GM18861 (cell line): ENCODE data around the gene F12.
"Not testable (repeated sequence)": the region's sequence is repeated elsewhere in the genome, so short reads cannot be mapped to it uniquely, and the experiment has no call there.

Experiments used
- ATAC-seq: cut with Tn5 transposase; IDR thresholded peaks from one replicate; pipeline ENCODE4 v1.9.1; 2021; ENCODE audit not compliant: unreplicated experiment

F12 gene

DNA sequence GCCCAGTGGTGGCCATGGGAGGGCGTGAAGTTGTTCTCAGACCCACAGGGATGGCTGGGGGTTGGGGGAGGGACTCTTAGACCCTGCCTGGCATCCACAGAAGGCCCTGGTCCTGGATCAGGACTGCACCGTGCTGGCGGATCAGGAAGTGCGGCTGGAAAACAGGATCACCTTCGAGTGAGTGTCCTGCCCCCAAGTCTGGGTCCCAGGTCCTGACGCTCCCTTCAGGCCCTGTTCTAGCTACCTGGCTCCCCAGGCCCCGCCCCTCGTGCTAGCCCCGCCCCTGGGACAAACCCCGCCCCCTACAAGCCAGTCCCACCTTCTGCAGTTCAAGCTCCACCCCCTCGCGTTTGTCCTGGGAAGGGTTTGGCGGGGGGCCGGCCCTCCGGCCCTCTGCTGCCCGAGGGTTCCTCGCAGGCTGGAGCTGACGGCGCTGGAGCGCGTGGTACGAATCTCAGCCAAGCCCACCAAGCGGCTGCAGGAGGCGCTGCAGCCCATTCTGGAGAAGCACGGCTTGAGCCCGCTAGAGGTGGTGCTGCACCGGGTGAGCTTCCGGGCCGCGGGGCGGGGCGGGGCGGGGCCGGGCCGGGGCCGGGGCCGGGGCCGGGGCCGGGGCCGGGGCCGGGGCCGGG, 38.8 kb downstream of the F12 start:
- no peak for ATAC-seq

GRCh38 chr5:177369645-177370440, 39.5 kb downstream of the F12 start:
- no peak for ATAC-seq

GRCh38 chr5:177368869-177369644, 40.3 kb downstream of the F12 start:
- no peak for ATAC-seq

DNA sequence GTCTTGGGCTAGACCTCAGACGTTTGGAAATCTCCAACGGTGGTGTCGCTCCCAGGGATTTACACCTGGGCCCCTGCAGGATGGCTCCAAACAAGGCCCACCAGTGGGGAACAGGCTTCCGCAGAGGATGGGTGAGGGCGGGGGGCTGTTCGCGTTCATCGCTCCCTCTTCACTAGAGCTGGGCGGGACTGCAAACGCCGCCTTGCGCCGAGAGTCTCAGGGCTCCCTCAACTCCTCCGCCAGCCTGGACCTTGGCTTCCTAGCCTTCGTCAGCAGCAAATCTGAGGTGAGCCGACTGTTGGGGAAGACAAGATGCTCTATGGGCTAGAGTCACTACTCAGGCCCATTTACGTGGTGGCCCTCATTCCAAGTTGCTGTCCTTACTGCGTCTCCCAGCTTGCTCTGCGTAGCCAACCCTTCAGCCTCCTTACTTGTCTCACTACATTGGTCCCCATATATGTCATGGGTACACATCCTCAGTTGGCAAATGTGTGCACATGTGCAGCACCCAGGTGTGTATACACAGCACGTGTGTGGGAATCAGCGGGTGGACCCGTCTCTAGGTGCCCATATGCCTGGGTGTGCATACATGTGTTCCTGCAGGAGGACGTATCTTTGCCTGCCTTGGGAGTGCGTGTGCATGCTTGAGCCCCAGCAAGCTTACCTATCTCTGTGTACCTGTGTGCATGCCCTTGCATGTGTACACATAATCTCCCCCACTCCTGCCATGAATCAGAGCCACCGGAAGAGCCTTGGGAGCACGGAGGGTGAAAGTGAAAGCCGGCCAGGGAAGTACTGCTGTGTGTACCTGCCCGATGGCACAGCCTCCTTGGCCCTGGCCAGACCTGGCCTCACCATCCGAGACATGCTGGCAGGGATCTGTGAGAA, 41.1 kb downstream of the F12 start:
- no peak for ATAC-seq

DNA sequence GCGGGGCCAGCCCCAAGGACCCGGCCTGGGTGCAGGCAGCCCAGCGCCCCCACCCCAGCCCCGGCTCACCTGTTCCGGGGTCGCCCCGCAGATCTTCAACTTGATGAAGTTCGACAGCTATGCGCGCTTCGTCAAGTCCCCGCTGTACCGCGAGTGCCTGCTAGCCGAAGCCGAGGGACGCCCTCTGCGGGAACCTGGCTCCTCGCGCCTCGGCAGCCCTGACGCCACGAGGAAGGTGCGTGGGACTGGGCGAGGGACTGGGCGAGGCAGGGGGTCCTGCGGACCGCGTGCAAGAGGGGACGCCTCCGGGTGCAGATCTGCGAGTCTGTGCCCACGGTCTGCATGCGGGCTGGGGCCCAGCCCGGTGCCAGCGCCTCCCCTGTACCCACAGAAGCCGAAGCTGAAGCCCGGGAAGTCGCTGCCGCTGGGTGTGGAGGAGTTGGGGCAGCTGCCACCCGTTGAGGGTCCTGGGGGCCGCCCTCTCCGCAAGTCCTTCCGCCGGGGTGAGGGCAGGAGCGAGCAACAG, 42.0 kb downstream of the F12 start:
- no peak for ATAC-seq

- ATAC-seq = no peak
Measured at GRCh38 chr5:177366528-177367322, 42.6 kb downstream of the F12 start.

- ATAC-seq = no peak
Measured at GRCh38 chr5:177365845-177366527, 43.4 kb downstream of the F12 start.

DNA sequence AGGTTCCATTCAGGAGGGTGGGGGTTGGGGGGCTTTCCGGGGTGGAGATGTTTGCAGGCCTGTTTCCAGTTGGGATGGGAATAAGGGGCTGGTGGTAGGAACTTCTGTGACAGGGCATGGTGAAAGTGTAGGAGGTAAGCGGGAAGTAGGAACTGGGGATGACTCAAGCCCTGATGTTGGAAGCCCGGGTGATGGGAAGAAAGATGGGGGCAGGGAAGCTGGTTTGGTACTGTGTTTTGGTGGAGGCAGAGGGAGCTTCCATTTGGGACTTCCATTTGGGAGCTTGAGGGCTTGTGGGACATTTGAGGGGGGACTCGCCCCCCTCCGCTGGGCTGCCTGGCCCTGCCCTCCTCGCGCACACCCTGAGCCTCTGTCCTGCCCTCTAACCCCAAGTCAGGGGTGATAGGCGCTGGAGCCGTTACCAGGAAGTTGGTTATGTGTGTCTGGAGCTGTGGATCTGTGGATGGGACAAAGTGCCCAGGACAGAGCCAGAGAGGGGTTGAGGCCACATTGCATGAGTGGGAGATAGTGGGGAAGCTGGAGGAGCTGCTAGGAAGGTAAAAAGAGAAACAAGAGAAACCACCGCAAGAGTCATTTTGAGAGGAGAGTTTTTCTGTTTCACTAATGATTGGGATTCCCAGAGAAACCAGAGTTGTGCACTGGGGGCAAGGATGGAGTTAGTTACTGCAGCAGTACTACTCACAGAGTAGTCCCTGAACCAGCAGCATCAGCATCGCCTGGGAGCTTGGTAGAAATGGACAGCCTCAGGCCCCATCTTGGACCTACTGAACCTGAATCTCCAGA, 45.0 kb downstream of the F12 start:
- ATAC-seq = no peak

DNA sequence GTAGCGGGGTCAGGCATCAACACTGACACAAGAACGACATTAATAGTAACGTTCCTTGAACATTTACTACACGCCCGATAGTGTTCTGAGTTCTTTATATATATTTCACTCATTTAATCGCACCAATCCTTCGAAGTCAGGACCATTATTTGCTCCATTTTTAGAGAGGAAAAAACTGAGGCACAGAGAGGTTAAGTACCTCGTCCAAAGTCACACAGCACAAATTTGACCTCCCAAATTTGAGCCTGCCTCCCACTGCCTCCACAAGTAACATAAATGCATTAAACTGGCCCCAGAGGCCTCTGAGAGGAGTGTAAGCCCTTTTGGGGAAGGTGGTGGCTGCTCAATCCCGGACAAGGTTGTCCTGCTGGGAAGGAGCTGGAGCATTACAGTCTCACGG, 45.8 kb downstream of the F12 start:
- no peak for ATAC-seq

- no peak for ATAC-seq
Measured at GRCh38 chr5:177362610-177363507, 46.5 kb downstream of the F12 start.

DNA sequence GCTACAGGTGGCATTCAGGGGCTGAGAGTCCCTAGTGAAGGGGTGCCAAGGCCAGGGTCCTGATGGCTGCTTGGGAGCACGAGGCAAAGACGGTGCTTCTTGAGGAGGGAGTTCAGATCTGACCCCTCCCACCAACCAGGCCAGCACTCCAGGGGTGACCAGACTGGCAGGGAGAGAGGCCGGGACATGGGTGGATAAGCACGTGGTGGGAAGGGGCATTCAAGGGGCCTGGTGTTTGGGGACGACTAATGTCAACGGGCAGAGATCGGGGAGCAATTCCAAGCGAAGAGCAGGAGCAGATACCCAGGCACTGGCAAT, 47.1 kb downstream of the F12 start:
- no peak for ATAC-seq

DNA sequence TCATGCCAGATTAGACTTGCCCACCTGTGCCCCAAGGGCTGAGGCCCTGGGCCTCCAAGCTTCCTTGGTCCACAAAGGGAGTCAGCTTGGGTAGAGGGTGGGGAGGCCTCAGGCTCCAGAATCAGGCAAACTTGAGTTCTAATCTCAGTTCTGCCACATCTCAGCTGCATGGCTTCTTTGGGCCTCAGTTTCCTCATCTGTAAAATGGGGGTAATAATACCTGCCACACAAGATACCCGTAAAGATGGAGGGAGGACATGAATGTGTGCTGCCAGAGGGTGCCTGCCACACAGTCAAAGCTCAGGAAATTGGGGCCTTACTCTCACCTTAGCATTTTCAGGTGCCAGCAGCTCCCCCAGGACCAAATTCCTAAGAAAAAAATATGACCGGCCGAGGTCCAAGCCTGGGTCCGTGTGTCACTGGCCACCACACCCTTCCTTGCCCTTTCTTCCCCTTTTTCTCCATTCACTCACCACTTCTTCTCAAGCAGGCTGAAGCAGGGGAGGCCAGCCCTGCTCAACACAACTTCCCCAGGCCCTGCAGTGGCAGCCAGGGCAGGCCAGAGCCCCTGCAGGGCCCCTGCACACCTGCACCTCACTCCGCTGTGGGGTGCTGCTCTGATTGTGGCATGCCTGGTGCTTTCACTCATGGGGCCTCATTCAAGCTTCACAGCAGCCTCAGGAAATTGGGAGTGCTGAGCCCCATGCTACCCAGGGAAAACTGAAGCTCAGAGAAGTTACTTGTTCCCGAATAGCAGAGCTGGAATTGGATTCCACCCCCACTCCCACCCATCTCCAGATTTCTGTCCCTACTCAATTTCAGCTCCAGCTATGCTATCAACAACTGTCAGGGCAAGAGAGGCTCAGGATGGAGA, 47.7 kb downstream of the F12 start:
- no peak for ATAC-seq

DNA sequence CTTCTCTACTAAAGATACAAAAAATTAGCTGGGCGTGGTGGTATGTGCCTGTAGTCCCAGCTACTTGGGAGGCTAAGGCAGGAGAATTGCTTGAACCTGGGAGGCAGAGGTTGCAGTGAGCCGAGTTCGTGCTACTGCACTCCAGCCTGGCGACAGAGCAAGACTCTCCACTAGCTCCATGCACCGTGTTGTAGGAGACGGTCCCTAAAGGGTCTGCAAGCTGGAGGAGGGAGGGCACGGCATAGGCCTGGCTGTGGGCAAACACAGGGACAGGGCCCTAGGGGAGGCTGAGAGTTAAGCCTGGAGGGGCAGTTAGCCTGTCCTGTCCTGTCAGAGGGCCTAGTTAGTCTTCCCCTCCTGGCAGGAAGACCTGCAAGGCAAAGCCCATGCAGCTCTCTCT, 48.6 kb downstream of the F12 start:
- ATAC-seq = not testable (repeated sequence)

- ATAC-seq = no peak
Measured at GRCh38 chr5:177359860-177360259, 49.5 kb downstream of the F12 start.

- ATAC-seq = no peak
Measured at GRCh38 chr5:177359451-177359851, 49.9 kb downstream of the F12 start.

DNA sequence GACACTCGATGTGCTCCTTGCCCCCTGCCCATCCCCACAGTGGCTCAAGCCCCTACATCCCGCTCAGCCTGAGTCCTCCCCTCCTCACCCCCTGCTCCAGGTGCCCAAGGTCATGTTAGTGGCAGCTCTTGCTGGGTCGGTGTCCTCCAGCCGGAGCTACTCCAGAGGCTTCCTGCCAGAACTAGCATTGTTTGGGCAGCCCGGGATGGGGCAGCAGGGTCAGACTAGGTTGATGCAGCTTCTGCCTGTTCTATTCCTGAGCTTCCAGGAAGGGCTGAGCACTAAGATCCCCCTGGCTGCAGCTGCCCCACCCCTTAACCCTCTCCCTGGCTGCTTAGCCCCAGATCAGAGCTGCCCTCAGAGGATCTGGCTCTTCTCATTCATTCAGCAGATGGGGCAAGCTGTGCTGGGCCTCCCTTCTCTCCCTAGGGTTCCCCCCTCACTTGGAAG, 51.0 kb downstream of the F12 start:
- no peak for ATAC-seq
